ENCODE measurements around the gene SPATA46.
"Not testable (repeated sequence)": the region's sequence is repeated elsewhere in the genome, so short reads cannot be mapped to it uniquely, and the experiment has no call there.

- not testable (repeated sequence) for TF ChIP-seq CTCF, POLR2A, POLR2AphosphoS5 (IDR thresholded peaks at IDR 0.05)
Measured at GRCh38 chr1:162418584-162418983, 41.9 kb upstream of the SPATA46 start.
